Left ventricle myocardium inferior (tissue), 1 donor: Measurements from ENCODE around the gene PHKB. TPM values are rescaled to one million over a fixed set of nuclear protein-coding genes. Genes with fewer than 3 reads are reported as not detected.
"Not testable (repeated sequence)": the region's sequence is repeated elsewhere in the genome, so short reads cannot be mapped to it uniquely, and the experiment has no call there.

Source experiments
- DNase-seq: peaks from one replicate; pipeline ENCODE4 v3.0.0-alpha.2; 2020
- H3K27ac ChIP-seq: fragments of 200-600 bp; replicated peaks from 2 replicates; pipeline ENCODE4 v1.8.0; 2021
- H3K27me3 ChIP-seq: fragments of 200-600 bp; 2 replicates; pipeline ENCODE4 v1.8.0; 2021; ENCODE audit warnings: low read depth
- H3K36me3 ChIP-seq: fragments of 200-600 bp; 2 replicates; pipeline ENCODE4 v1.8.0; 2021
- H3K4me1 ChIP-seq: fragments of 200-600 bp; 2 replicates; pipeline ENCODE4 v1.8.0; 2021
- H3K4me3 ChIP-seq: fragments of 200-600 bp; 2 replicates; pipeline ENCODE4 v1.8.0; 2021; ENCODE audit warnings: mild to moderate bottlenecking, moderate library complexity
- H3K9me3 ChIP-seq: fragments of 200-600 bp; replicated peaks from 2 replicates; pipeline ENCODE4 v1.8.0; 2021
- intact Hi-C: fragments of 100-400 bp; cut with micrococcal nuclease; formaldehyde crosslinking; loops from one replicate; pipeline ENCODE4 v1.11.0; 2022
- total RNA-seq: library from RNA; stranded (reverse); fragmentation: NEBNext Ultra II Directional; extraction: Animal tissue kit (Norgen Biotek cat#: 25700); gene quantifications from one replicate; pipeline ENCODE4 v1.2.1, GENCODE V29; 2021
- TF ChIP-seq, protein P1 (sequence below): fragments of 200-600 bp; IDR thresholded peaks from 2 replicates; pipeline ENCODE4 v1.8.0; 2021; ENCODE audit warnings: antibody characterized with exemption, mild to moderate bottlenecking, borderline replicate concordance
- donor health status: DM: no; HTN: yes; CAD: no; lungs with severe emphysema.

PHKB gene
- total RNA-seq, 1 donor from 2014 or later, result 63.2 TPM

DNA sequence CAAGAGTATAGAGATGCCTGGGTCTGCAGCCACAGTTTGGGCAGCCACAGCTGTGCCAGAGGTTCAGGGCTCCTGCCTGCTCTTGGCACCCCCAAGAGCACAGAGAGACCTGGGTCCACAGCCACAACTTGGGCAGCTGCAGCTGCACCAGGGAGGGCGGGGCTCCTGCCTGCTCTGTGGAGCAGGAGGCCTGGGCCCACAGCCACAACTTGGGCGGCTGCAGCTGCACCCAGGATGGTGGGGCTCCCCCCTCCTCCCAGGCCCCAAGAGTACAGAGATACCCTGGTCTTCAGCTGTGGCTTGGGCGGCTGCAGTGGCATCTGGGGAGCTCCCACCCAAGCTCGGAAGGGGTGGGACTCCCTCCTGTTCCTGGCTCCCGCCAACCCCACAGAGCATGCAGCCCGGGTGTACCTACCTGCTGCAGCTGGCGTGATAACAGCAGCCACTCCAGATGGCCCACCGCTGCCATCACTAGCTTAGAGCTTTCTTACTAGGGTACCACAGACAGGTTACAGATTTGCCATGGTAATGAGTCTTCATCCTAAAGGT is 72.7 kb downstream of the PHKB start:
- Histone ChIP-seq H3K4me1 (no peaks in the 10 kb centered on the region), H3K27me3 (no peaks in the 10 kb centered on the region), H3K36me3 (peaks cover 21% of the 10 kb centered on the region), H3K27ac (no peak overlapping the region), H3K9me3 (peaks cover under 1% of the 10 kb centered on the region), H3K4me3 (no peak overlapping the region)
- TF ChIP-seq, protein P1, sequence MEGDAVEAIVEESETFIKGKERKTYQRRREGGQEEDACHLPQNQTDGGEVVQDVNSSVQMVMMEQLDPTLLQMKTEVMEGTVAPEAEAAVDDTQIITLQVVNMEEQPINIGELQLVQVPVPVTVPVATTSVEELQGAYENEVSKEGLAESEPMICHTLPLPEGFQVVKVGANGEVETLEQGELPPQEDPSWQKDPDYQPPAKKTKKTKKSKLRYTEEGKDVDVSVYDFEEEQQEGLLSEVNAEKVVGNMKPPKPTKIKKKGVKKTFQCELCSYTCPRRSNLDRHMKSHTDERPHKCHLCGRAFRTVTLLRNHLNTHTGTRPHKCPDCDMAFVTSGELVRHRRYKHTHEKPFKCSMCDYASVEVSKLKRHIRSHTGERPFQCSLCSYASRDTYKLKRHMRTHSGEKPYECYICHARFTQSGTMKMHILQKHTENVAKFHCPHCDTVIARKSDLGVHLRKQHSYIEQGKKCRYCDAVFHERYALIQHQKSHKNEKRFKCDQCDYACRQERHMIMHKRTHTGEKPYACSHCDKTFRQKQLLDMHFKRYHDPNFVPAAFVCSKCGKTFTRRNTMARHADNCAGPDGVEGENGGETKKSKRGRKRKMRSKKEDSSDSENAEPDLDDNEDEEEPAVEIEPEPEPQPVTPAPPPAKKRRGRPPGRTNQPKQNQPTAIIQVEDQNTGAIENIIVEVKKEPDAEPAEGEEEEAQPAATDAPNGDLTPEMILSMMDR, result no peak
- intact Hi-C loops, result no loop called here
- DNase-seq, result no peak

DNA sequence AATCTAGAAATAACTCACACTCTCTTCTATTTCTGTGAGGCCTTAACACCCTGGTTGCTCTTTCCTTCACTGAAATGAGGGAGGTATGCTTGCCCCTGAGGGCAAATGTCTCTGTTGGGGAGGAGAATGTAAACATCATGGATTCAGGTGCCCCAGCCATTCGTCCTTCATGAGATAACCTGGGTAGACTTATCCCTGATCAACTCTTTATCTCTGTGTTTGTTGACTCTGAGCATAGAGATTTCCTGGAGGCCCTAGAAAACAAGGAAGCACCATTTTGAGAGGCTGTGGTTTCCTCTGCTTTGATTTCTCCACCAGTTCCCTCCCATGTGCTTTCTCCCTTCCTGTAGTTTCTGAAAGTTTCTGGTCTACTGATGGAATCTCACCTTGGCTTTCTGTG is 77.3 kb downstream of the PHKB start:
- no peaks in the 10 kb centered on the region for H3K27me3 ChIP-seq
- H3K9me3 ChIP-seq, result peaks cover 47% of the 10 kb centered on the region
- H3K36me3 ChIP-seq, result peaks cover 58% of the 10 kb centered on the region
- TF ChIP-seq, protein P1, result no peak
- DNase-seq, result no peak
- H3K27ac ChIP-seq, result no peak overlapping the region
- no peaks in the 10 kb centered on the region for H3K4me1 ChIP-seq
- H3K4me3 ChIP-seq, result no peak overlapping the region
- intact Hi-C loops, result no loop called here

GRCh38 chr16:47539707-47540670 is 78.9 kb downstream of the PHKB start:
- intact Hi-C loops, H3K27ac ChIP-seq, H3K4me1 ChIP-seq, H3K27me3 ChIP-seq, H3K4me3 ChIP-seq, DNase-seq: not testable (repeated sequence)
- H3K9me3 ChIP-seq, result peaks cover 62% of the 10 kb centered on the region
- H3K36me3 ChIP-seq, result peaks cover 68% of the 10 kb centered on the region

- Histone ChIP-seq H3K36me3 (peaks cover 71% of the 10 kb centered on the region), H3K9me3 (peaks cover 73% of the 10 kb centered on the region)
- intact Hi-C loops, DNase-seq, H3K4me3 ChIP-seq, H3K27me3 ChIP-seq, H3K4me1 ChIP-seq, H3K27ac ChIP-seq: not testable (repeated sequence)
These were observed 80.0 kb downstream of the PHKB start for GRCh38 chr16:47541135-47541534.

GRCh38 chr16:47544255-47544654 is 83.1 kb downstream of the PHKB start:
- H3K27ac ChIP-seq, intact Hi-C loops, DNase-seq, H3K4me1 ChIP-seq, H3K4me3 ChIP-seq, H3K27me3 ChIP-seq: not testable (repeated sequence)
- Histone ChIP-seq H3K36me3 (peaks cover 79% of the 10 kb centered on the region), H3K9me3 (peaks cover 82% of the 10 kb centered on the region)

- intact Hi-C loops, H3K27ac ChIP-seq, H3K4me3 ChIP-seq, H3K27me3 ChIP-seq, H3K4me1 ChIP-seq, DNase-seq: not testable (repeated sequence)
- peaks cover 38% of the 10 kb centered on the region for H3K9me3 ChIP-seq
- peaks cover 85% of the 10 kb centered on the region for H3K36me3 ChIP-seq
These were observed 90.1 kb downstream of the PHKB start for GRCh38 chr16:47551185-47551584.

- H3K4me3 ChIP-seq, H3K27me3 ChIP-seq, H3K4me1 ChIP-seq, DNase-seq, intact Hi-C loops, H3K27ac ChIP-seq: not testable (repeated sequence)
- H3K36me3 ChIP-seq, result peaks cover 79% of the 10 kb centered on the region
- peaks cover 33% of the 10 kb centered on the region for H3K9me3 ChIP-seq
These were observed 90.6 kb downstream of the PHKB start for GRCh38 chr16:47551767-47552166.
